HG03108 (cell line): Measurements from ENCODE around the gene KCNK15.
"Not testable (repeated sequence)": the region's sequence is repeated elsewhere in the genome, so short reads cannot be mapped to it uniquely, and the experiment has no call there.

Experiments used
- ATAC-seq: cut with Tn5 transposase; IDR thresholded peaks from one replicate; pipeline ENCODE4 v1.9.1; 2021; ENCODE audit warnings: moderate library complexity; ENCODE audit not compliant: unreplicated experiment

The KCNK15 gene

DNA sequence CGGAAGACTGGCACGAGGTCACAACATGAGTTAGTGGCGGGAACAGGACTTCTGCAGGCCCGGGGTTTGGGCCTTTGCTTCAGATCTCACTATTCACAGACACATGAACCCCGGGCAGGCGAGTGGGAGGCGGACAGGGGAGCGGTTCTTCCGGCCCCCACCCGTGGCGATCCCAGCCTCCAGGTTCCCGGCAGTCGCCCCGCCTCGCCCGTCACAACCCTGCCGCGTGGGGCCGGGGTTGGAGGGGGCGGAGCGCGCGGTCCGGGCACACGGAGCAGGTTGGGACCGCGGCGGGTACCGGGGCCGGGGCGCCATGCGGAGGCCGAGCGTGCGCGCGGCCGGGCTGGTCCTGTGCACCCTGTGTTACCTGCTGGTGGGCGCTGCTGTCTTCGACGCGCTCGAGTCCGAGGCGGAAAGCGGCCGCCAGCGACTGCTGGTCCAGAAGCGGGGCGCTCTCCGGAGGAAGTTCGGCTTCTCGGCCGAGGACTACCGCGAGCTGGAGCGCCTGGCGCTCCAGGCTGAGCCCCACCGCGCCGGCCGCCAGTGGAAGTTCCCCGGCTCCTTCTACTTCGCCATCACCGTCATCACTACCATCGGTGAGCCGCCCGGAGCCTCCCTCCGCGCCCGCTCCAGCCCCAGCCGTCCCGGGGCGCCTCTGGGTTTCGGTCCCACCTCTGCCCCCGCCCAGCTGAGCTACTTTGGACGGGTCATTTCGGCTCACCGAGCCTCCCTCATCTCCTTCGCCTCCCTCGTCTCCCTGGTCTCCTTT is at the start of gene KCNK15:
Gene KCNK15 (plus strand): TSS at position 268 of the 769 bp plus-strand sequence. CDS start 46 bp downstream, at position 314.
- no peak for ATAC-seq

DNA sequence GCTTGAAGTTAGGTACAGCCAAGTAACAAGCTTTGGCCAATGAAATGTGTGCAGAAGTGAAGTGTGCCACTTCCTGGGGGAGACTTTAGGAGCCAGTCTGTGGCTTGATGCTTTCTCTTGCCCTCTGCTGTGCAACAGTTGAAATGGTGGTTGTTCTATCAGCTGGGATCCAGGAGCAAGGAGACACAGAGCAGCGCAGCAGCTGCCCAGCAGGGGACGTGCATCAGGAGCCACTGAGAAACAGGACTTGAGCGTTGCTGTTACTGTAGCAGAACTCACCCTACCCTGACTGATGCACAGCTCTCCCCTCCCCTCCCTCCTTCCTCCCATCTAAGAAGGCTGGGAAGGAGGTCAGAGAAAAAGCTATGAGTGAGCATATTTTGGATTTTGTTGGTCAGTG is 49.4 kb upstream of the KCNK15 start:
- ATAC-seq: no peak

DNA sequence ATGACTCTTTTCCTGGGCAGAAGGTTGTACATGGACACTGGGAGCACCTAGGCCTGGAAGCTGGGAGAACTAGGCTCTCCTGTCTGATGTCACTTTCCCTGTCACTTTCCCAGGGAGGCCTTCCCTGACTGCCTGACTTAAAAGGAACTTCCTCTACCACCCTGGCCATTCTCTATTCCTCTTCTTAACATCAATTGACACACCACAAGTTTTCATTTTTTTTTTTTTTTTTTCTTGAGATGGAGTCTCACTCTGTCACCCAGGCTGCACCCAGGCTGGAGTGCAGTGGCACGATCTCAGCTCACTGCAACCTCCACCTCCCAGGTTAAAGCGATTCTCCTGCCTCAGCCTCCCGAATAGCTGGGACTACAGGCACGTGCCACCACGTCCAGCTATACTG is 48.6 kb upstream of the KCNK15 start:
- not testable (repeated sequence) for ATAC-seq

DNA sequence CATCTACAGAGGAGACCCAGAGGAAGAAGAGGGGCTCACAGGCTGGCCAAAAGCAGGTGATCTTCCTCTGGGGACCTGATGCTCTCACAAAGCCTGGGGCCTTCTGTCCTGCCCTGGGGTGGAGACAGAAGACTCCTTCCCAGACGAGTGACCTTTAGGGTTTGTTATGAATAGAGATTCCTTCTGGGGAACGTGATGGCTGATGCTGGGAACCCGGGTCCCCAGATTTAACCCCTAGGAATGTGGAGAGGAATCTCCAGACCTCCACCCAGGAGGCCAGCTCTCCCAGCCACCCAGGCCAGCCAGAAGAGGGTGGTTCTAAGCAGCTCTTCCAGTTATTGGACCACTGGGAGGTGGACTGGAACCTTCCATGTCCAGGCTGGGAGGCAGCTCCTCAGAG is 47.3 kb upstream of the KCNK15 start:
- ATAC-seq: no peak

DNA sequence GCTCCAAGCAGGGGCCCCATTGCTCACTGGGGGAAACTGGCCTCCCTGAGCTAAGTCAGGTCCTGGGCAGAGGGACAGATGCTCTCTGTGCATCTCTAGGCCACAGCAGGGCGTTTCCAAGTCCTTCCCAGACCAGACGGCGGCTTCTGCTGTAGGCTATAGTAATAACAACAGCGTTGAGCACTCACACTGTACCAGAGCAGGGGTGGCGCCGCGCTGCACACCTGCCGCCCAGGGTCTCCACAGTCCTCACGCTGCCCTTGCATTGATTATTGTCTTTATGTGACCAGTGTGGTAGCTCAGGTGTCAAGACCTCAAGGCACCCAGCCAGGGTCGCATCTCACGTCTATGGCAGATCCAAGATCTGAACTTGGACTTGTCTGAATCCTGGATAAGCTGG is 45.4 kb upstream of the KCNK15 start:
- ATAC-seq: no peak

DNA sequence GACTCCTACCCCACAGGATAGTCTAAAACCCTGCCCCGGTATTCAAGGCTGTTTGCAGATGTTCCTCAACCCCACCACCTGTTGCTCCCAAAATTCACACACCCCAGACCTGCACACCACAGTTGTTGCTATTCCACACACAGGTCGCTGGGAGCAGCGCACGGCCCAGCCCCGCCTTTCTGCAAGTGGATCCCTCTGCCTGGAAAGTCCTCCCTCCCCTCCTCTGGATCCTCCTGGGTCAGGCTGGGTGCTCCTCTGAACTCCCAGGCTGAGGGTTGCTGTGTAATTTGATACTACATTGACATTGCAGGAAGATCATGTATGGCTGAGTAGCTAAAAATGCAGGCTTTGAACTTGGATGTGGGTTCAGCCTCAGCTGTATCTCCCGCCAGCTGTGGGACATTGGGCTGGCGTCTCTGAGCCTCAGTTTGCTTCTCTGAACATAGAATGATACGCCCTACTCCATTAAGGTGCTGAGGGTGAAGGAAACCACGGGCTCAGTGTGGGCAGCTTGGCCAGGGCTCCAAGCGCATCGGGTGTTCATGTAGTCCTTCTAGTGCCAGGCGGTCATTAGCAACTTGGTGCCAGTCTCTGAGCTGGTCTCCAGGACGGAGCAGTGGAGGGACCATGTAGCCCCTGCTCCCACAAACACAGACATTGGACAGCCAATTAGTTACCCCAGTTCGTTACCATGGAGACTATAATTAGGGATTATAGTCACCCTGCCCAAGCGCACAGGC is 44.4 kb upstream of the KCNK15 start:
- ATAC-seq: no peak

DNA sequence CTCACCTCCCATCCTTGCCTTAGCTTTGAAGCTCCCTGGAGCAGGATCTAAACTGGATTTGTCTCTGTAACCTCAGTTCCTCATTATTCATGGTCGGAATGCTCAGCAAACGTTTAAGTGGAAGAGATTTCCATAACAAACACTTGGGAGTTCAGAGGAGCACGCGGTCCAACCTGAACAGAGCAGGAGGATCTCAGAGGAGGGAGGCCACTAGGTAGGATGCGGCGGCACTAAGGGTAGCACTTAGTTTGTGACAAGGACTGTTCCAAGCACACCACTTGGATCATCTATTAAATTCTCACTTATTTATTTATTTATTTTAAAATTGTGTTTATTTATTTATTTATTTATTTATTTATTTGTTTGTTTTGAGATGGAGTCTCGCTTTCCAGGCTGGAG is 43.8 kb upstream of the KCNK15 start:
- ATAC-seq: no peak

DNA sequence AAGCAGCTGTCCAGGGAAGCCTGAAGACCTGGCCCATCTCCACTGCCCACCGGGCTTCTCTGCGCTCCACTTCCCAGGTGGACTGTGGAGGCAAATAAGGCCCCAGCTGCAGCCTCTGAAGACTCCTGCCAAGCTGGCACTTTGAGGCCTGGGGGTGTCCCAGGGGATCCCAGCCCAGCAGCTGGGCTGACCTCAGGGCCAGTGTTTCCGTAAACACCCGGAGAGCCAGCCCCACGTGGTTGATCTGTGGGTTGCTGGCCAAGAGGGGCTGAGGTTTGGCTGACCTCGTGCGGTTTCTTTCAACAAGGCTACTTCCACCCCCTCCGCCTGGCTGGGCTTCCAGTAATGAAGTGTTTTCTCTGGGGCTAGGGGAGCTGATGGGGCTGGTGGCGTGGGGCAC is 42.9 kb upstream of the KCNK15 start:
- ATAC-seq: peak; percentile 86

DNA sequence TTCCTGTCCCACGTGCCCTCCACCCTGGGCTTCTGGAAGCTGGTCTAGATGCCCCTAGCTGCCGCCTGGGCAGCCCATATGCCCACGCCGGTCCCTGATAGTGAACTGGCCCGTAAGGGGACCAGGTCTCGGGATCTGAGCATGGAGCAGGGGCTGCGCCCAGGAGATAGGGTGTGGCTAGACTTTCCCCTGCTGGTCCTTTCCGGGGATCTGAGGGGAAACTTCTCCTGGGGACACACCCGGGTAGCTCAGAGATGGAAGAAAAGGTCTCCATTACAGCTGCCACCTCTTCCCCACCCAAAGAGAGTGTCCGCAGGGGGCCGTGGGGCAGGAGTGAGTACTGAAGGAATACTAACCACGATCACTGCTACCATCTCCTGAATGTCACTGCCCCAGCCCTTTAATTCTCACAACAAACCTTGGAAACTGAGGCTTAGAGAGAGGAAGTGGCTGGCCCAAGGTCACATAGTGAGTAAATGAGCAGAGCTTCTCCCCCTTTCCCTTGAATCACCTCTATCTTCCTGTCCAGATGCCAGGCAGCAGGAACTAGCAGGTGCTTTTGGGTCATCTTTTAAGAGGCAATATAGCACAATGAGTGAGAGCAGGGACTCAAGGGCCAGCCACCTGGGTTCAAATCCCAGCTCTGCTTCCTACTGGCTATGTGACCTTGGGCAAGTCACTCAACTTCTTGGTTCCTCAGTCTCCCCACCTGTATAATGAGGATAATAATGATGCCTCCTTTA is 42.3 kb upstream of the KCNK15 start:
- ATAC-seq: no peak

DNA sequence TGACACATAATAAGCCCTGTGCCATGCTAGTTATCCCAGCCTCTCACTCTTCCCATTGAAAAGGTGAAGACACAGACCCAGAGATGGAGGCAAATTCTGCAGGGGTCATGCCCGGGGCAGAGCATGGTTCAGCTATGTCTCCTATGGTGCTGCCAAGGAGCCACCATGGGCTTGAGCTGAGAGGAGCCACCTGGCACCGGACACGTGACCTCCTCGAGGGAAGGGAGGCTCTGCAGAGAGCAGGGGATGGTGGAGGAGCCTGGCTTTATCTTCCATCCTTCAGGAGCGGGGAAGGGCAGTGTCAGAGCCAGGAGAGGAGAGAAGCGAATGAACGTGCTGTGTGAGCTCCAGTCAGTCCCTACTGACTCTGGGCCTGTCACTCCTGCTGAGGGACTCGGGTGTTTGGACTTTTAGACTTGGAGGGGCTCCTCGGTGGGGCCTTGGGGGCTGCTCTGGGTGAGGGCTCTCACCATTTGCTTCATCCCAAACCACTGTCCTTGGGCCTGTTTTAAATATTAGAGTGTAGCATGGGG is 41.6 kb upstream of the KCNK15 start:
- ATAC-seq: no peak

DNA sequence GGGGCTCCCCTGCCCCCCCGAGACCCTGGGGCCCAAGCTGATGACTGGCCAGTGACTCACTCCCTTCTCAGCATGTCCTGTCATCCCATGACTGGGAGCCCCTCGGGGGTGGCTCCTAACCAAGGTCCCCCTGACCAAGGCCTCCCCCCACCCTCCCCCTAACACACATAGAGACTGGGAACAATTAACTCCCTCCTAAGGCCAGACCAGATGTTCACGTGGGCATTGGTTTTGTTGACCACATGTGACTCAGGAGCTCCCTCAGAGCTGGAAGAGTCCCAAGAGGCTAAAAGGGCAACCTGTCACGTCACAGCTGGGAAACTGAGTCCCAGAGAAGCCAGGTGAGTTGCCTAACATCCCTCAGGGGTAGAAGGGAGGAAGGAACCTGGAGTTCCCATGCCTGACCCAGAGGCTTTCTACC is 41.1 kb upstream of the KCNK15 start:
- no peak for ATAC-seq

DNA sequence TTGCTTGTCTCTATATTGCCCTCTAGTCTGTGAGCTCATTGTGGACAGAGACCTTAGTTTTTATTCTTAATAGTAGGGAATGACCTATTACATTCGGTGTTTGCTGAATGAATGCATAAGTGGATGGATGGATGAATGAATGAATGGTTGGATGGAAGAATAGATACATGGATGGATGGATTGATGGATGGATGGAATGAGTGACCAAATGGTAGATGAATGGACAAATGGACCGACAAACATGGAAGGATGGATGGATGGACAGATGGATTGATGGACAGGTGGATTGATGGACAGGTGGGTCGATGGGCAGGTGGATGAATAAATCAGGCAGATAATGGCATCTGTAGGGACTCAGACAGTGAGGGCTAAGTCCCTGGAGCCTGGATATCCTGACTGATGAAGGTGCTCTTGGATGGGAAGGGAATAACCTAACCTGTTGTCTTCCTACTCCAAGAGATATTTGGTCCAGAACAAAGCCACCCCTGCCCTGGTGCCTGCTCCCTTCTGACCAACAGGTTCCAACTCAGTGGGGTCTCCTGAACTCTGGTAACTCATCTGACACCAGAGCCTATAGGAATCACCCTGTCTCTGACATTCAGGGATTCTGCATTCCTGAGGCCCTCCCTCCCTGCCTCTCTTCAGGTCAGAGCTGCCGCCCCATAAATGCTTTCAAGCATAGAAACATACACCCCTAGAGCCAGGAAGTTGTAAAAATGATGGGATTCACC is 40.1 kb upstream of the KCNK15 start:
- ATAC-seq: no peak

DNA sequence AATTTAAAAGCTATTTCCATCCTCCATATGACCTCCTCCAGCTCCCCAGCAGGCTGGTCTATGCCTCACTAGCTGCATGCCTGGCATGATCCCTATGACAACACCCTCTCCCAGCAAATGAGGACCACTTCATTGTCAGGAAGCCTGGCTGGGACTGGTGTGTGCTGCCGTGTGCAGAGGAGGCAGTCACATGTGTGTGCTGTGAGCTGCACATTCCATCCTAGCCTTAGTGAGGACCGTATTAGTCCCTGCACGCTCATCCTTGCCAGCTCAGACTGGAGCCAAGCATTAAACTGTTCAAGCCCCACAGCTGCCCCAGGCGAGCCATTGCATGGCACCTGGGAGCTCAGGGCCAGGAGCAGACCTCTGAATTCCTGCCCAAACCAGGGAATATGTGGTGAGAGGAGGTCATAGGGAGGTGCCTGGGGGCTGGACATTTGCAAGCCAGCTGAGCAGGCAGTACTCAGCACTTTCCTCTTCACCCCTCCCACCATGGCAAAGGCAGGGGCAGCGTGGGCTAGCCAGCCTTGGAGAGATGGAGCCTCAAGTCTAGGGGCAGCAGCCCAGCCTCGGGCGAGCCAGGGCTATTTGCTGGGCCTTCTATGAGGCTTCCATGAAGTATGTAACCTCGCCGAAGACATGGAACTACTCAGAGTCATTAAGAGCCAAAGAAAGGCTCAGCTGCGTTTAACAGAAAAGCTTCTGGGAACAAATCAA is 39.2 kb upstream of the KCNK15 start:
- no peak for ATAC-seq

DNA sequence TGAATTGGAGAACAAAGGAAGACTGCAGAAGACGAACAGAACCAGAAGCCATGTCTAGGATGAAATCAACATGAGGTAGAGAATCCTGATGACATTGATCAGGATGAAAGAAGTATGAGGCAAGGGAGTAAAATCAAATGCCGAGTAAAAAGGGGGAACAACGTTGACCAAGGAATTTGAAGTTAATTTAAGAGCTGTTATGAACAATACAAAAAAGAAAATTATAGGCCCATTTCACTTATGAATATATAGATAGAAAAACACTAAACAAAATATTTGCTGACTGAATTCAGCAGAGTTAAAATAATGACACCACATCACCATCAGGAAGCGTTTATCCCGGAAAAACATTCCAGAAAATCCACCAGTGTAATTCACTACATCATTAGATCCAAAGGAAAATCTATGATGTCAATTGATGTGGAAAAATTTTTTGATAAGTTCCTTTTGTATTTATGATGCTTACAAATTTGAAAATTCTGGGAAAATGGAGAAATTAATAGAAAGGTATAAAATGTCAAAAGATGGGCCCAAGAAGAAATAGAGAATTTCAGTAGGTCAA is 38.6 kb upstream of the KCNK15 start:
- no peak for ATAC-seq

DNA sequence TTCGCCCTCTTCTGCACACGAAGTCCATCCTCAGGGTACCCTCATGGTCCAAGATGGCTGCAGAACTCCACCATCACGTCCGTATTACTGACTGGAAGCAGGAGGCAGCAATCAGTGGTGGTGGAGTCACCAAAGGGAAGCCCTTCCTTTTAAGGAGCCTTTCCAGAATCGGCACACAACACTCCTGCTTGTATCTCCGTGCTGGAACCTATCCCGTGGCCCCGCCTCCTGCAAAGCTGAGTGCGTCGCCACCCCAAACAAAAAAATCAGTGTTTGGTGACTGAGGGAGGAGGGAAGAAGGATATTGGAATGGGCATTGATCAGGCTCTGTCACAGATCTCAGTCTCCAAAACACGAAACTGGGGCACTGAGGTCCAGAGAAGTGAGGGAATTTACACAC is 36.3 kb upstream of the KCNK15 start:
- no peak for ATAC-seq

DNA sequence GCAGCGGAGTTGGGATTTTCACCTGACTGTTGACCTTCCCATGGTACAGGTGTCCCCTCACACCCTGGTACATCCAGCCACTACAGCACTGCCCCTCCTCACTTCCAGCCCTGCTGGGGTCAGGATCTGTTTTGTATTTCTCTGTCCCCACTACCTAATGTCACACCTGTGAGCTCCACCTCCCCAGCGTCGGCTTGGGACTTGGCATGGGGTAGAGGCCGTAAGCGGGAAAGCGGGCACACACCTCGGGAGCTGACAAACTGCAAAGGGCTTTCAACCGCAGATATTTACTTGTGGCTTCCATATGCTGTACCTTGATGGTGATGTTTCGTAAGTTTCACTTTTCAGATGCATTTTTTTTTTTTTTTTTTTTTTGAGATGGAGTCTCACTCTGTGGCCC is 35.9 kb upstream of the KCNK15 start:
- no peak for ATAC-seq

DNA sequence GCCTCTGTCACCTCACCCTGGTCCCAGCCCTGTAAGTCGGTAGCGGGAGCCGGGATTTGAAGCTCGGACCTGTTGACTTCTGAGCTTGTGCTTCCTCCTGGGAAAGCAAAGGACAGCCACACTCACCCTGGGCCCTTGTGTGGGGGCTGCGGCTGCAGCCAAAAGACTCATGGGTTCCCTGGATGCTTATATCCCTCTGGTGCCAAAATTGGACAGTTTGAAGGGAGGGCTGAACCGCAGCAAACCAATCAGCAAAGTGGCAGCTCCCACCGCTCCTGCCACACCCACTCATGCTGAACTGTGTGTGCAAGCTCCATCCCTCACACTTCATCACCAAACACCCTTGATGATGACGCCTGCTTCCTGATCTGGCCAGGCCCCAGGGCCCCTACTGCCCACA is 34.4 kb upstream of the KCNK15 start:
- no peak for ATAC-seq

DNA sequence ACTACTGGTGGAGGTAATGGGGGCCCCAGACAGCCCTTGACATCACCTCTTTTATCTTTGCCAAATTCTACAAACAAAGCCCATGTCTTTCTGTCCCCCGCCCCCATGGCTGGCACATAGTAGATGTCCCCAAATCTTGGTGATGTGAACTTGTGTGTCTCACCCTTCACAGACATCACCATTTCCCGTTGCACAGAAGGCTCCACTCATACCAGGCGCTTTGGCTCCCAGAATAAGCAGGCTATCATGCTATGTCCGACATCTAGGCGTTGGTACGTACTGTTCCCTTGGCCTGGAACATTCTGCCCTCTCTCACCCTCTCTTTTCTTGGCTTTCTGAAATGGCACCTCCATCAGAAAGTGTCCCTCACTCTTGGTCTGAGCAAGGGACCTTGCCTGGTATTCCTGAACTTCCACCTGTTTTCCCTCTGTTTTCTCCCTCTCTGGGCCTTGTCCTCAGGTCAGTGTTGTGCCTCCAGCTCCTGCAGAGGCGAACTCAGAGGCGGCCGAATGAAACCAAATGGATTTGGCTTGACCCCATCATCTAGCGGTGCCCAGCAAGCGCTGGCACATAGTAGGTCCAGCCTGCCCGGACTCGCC is 31.5 kb upstream of the KCNK15 start:
- no peak for ATAC-seq

DNA sequence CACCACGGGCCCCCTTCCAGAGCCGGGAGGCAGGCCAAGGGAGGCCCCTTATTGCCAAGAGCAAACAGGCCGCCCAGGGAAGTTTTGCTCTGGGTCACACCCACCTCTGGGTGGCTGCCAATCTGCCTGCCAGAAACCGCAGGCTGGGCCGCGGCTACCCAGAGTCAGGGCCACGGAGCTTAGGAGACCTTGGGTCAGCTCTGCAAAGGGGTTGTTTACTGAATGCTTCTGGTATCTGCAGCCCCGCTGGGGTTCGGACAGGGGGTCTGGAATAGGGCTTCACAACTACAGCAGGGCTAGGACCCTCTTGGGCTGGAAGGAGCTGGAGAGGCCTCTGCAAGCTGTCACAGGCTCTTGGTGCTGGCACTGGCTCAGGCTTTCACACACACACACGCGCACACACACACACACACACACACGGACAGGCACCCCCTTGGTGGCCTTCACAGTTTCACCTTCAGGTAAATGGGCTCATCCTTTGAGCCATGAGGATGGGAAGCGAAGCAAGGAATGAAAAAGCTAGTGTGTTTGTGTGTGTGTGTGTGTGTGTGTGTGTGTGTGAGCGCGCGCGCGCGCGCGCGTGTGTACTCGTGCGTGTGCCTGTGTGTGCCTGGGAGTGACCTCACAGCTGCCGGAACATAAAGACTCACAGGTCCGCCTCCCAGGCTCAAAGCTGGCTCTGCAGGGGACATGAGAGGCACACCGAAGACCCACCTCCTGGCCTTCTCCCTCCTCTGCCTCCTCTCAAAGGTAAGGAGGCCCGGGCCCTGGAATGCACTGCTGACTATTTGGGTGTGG is 30.8 kb upstream of the KCNK15 start, which contains the start of gene CCN5:
Gene CCN5 (plus strand): TSS at position 669 of the 798 bp plus-strand sequence. CDS start 22 bp downstream, at position 691.
- ATAC-seq: no peak
